ENCODE data around the gene OXGR1.

Gene OXGR1

GRCh38 chr13:96940961-96941360 is 53.3 kb downstream of the OXGR1 start:
- Histone ChIP-seq H3K9ac (ENCODE audit: low read length) (no peak overlapping the region), H2AFZ (ENCODE audit: low read depth, low read length) (peak overlapping the region; percentile 41; the same call in 1 of the 2 replicates), H3K4me2 (ENCODE audit: low read length) (no peak overlapping the region), H3K4me1 (ENCODE audit: low read length) (no peaks in the 10 kb centered on the region), H3K36me3 (replicated peaks; ENCODE audit: low read depth, low read length) (no peaks in the 10 kb centered on the region), H3K4me3 (ENCODE audit: low read length) (no peak overlapping the region), H3K27ac (ENCODE audit: low read length) (no peak overlapping the region), H3K9me3 (ENCODE audit: insufficient read depth, low read length) (no peaks in the 10 kb centered on the region), H3K27me3 (ENCODE audit: low read depth, low read length) (peaks cover 10% of the 10 kb centered on the region; the same call in 1 of the 2 replicates), H4K20me1 (ENCODE audit: insufficient read depth, low read length) (no peaks in the 10 kb centered on the region), H3K79me2 (ENCODE audit: low read length) (no peaks in the 10 kb centered on the region)
- TF ChIP-seq, protein P1, sequence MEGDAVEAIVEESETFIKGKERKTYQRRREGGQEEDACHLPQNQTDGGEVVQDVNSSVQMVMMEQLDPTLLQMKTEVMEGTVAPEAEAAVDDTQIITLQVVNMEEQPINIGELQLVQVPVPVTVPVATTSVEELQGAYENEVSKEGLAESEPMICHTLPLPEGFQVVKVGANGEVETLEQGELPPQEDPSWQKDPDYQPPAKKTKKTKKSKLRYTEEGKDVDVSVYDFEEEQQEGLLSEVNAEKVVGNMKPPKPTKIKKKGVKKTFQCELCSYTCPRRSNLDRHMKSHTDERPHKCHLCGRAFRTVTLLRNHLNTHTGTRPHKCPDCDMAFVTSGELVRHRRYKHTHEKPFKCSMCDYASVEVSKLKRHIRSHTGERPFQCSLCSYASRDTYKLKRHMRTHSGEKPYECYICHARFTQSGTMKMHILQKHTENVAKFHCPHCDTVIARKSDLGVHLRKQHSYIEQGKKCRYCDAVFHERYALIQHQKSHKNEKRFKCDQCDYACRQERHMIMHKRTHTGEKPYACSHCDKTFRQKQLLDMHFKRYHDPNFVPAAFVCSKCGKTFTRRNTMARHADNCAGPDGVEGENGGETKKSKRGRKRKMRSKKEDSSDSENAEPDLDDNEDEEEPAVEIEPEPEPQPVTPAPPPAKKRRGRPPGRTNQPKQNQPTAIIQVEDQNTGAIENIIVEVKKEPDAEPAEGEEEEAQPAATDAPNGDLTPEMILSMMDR (IDR thresholded peaks at IDR 0.05; ENCODE audit: low read depth, low read length): no peak

- Histone ChIP-seq H3K27me3 (ENCODE audit: low read depth, low read length) (peaks cover 7% of the 10 kb centered on the region; the same call in 1 of the 2 replicates), H3K9ac (ENCODE audit: low read length) (no peak overlapping the region), H3K9me3 (ENCODE audit: insufficient read depth, low read length) (no peaks in the 10 kb centered on the region), H3K36me3 (replicated peaks; ENCODE audit: low read depth, low read length) (no peaks in the 10 kb centered on the region), H3K79me2 (ENCODE audit: low read length) (no peaks in the 10 kb centered on the region), H3K4me3 (ENCODE audit: low read length) (no peak overlapping the region), H3K4me2 (ENCODE audit: low read length) (no peak overlapping the region), H2AFZ (ENCODE audit: low read depth, low read length) (no peak overlapping the region), H3K4me1 (ENCODE audit: low read length) (no peaks in the 10 kb centered on the region), H3K27ac (ENCODE audit: low read length) (no peak overlapping the region), H4K20me1 (ENCODE audit: insufficient read depth, low read length) (no peaks in the 10 kb centered on the region)
- TF ChIP-seq, protein P1 (IDR thresholded peaks at IDR 0.05; ENCODE audit: low read depth, low read length): no peak
- TF ChIP-seq EZH2phosphoT487 (IDR thresholded peaks at IDR 0.05; ENCODE audit: low read depth): no peak
These were observed 58.4 kb downstream of the OXGR1 start for GRCh38 chr13:96935901-96936300.

Data from OCI-LY3 (cell line).